GM23338 (cell line): ENCODE data around the gene SLC25A3.

Source experiments
- EZH2 ChIP-seq: fragments of 200-600 bp; sonication (generic); IDR thresholded peaks from one replicate; pipeline ENCODE4 v1.8.0; 2017; ENCODE audit warnings: antibody characterized with exemption, mild to moderate bottlenecking, low read depth; ENCODE audit not compliant: unreplicated experiment
- EZH2phosphoT487 ChIP-seq: fragments of 200-600 bp; sonication (generic); IDR thresholded peaks from one replicate; pipeline ENCODE4 v1.8.1; 2018; ENCODE audit warnings: antibody characterized with exemption; ENCODE audit not compliant: unreplicated experiment
- JUNB ChIP-seq: IDR thresholded peaks from one replicate; pipeline ENCODE4 v1.6.1; 2016; ENCODE audit warnings: antibody characterized with exemption; ENCODE audit not compliant: unreplicated experiment
- POLR2AphosphoS5 ChIP-seq: IDR thresholded peaks from 2 replicates; pipeline ENCODE4 v1.6.1; 2016; ENCODE audit warnings: antibody characterized with exemption, low read depth
- REST ChIP-seq: IDR thresholded peaks from one replicate; pipeline ENCODE4 v1.6.1; 2018; ENCODE audit warnings: antibody characterized with exemption; ENCODE audit not compliant: unreplicated experiment
- TF ChIP-seq, protein P1 (sequence below), 2 experiments: fragments of 200-600 bp in 1 of 2; sonication (generic) in 1 of 2; conservative IDR thresholded peaks; 2 replicates each; pipeline versions ENCODE4 v1.5.1 to v1.6.1; 2016 to 2017; ENCODE audit warnings: antibody characterized with exemption in 2 of 2, low read depth in 2 of 2, mild to moderate bottlenecking in 2 of 2, moderate library complexity in 1 of 2
- TF ChIP-seq, protein P2 (sequence below): IDR thresholded peaks from 2 replicates; pipeline ENCODE4 v1.6.1; 2016; ENCODE audit warnings: antibody characterized with exemption

GRCh38 chr12:98581101-98581500 lies 12.4 kb upstream of the SLC25A3 start:
- TF ChIP-seq EZH2 (no peak), REST (no peak), EZH2phosphoT487 (no peak), POLR2AphosphoS5 (no peak), JUNB (no peak)
- TF ChIP-seq, protein P1, sequence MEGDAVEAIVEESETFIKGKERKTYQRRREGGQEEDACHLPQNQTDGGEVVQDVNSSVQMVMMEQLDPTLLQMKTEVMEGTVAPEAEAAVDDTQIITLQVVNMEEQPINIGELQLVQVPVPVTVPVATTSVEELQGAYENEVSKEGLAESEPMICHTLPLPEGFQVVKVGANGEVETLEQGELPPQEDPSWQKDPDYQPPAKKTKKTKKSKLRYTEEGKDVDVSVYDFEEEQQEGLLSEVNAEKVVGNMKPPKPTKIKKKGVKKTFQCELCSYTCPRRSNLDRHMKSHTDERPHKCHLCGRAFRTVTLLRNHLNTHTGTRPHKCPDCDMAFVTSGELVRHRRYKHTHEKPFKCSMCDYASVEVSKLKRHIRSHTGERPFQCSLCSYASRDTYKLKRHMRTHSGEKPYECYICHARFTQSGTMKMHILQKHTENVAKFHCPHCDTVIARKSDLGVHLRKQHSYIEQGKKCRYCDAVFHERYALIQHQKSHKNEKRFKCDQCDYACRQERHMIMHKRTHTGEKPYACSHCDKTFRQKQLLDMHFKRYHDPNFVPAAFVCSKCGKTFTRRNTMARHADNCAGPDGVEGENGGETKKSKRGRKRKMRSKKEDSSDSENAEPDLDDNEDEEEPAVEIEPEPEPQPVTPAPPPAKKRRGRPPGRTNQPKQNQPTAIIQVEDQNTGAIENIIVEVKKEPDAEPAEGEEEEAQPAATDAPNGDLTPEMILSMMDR (conservative IDR thresholded peaks at IDR 0.05; ENCODE audit: low read depth in 2 of 2), result no peak
- TF ChIP-seq, protein P2, sequence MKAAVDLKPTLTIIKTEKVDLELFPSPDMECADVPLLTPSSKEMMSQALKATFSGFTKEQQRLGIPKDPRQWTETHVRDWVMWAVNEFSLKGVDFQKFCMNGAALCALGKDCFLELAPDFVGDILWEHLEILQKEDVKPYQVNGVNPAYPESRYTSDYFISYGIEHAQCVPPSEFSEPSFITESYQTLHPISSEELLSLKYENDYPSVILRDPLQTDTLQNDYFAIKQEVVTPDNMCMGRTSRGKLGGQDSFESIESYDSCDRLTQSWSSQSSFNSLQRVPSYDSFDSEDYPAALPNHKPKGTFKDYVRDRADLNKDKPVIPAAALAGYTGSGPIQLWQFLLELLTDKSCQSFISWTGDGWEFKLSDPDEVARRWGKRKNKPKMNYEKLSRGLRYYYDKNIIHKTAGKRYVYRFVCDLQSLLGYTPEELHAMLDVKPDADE, result no peak
